ENCODE results near the gene XRRA1. TPM values are rescaled to one million over a fixed set of nuclear protein-coding genes. Genes with fewer than 3 reads are reported as not detected.

XRRA1 gene
- total and polyA plus RNA-seq, 12 donors, result 1.8 to 22.8 (median 9.6) TPM

DNA sequence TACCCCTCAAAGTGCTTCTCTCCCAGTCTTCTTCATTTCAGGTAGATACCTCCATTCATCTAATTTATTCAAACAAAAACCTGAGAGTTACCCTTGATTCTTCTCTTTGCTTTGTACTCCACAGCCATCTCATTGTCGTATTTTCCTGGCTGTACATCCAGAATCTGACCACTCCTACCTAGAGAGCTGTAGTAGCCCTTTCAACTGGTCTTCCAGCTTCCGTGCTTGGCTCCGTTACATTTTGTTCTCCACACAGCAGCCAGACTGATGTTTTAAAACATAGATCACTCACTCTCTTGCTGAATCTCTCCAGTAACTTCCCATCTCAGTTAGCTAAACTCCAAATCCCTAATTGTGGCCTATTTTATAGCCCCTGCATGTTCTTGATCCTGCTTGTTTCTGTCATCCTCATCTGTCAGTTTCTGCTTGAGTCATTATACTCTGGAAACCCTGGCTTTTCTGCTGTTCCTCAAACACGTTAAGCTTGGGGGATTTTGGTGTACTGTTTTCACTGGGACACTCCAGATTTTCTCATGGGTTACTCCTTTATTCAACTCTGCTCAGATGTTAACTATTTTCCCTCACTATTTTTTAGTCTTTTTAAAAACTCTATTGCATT lies 7.6 kb upstream of the XRRA1 start:
- 38 to 49% methylated on average over 4 of the region's 4 CpGs for WGBS, 2 donors
- intact Hi-C loops (cut with DNase I), result no loop called here
- peaks cover 0 to 52% (median 0%) of the 10 kb centered on the region in 9 donors for H3K36me3 ChIP-seq
- TF ChIP-seq, protein P1, sequence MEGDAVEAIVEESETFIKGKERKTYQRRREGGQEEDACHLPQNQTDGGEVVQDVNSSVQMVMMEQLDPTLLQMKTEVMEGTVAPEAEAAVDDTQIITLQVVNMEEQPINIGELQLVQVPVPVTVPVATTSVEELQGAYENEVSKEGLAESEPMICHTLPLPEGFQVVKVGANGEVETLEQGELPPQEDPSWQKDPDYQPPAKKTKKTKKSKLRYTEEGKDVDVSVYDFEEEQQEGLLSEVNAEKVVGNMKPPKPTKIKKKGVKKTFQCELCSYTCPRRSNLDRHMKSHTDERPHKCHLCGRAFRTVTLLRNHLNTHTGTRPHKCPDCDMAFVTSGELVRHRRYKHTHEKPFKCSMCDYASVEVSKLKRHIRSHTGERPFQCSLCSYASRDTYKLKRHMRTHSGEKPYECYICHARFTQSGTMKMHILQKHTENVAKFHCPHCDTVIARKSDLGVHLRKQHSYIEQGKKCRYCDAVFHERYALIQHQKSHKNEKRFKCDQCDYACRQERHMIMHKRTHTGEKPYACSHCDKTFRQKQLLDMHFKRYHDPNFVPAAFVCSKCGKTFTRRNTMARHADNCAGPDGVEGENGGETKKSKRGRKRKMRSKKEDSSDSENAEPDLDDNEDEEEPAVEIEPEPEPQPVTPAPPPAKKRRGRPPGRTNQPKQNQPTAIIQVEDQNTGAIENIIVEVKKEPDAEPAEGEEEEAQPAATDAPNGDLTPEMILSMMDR (IDR thresholded peaks at IDR 0.05), result no peak
- H3K27me3 ChIP-seq, result no peaks in the 10 kb centered on the region
- H3K4me1 ChIP-seq, result peaks cover 0 to 84% (median 60%) of the 10 kb centered on the region in 9 donors
- H3K9me3 ChIP-seq, result no peaks in the 10 kb centered on the region
- peak overlapping the region in 1 of 10 donors; percentile 36 for H3K27ac ChIP-seq
- ATAC-seq, result peak in 7 of 8 donors; percentile 47 to 92 (median 65)
- DNase-seq, result no peak
- no peak overlapping the region for H3K4me3 ChIP-seq

DNA sequence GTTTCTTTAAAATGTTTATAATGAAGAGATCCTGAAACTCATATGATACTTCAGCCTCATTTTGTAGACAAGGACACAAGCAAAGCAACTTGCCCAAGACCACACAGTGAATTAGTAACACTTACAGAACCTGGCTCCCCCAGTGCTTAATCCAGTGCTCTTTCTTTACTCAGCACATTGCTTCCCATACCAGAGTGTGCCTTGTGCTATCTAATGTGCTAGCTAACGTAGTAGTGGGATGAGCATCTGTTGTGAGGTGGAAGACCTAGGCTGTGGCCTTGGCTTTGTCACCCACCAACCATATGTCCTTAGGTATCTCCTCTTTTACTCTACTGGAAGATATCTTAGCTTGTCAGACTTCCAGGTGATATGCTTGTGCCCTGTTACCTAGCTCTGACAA lies 5.3 kb upstream of the XRRA1 start:
- DNase-seq, result no peak
- ATAC-seq, result no peak
- peaks cover 0 to 54% (median 0%) of the 10 kb centered on the region in 9 donors for H3K36me3 ChIP-seq
- peak overlapping the region in 1 of 10 donors; percentile 4 for H3K27ac ChIP-seq
- H3K4me1 ChIP-seq, result peaks cover 0 to 83% (median 67%) of the 10 kb centered on the region in 9 donors
- no peaks in the 10 kb centered on the region for H3K9me3 ChIP-seq
- intact Hi-C loops (cut with DNase I), result no loop called here
- no peak overlapping the region for H3K4me3 ChIP-seq
- 92% methylated on average over 1 of the region's 1 CpG for WGBS, 2 donors
- no peaks in the 10 kb centered on the region for H3K27me3 ChIP-seq
- TF ChIP-seq, protein P1 (IDR thresholded peaks at IDR 0.05), result no peak

DNA sequence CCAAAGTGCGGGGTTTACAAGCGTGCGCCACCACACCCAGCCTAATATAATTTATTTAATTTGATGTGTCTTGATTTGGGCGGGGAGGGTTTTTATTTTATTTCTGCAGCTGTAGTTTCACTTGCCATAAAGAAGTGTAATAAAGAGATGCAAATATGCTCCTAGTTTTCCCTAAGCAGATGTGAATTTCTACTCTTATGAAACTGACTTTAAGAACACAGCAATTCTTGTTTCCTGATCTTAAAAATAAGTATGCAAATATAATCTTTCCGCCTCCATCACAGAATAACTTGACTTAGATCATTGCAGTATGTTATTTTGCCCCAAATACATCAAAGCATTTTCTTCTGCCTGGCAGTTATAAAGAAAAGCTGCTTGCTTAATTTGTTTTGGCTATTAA lies 4.6 kb upstream of the XRRA1 start:
- ATAC-seq (no peak), DNase-seq (no peak)
- Histone ChIP-seq H3K9me3 (no peaks in the 10 kb centered on the region), H3K36me3 (peaks cover 0 to 54% (median 0%) of the 10 kb centered on the region in 9 donors), H3K27ac (no peak overlapping the region), H3K4me3 (no peak overlapping the region), H3K27me3 (no peaks in the 10 kb centered on the region), H3K4me1 (peaks cover 0 to 76% (median 60%) of the 10 kb centered on the region in 9 donors)
- TF ChIP-seq, protein P1 (IDR thresholded peaks at IDR 0.05), result no peak
- WGBS, 2 donors, result 97 to 98% methylated on average over 5 of the region's 5 CpGs
- intact Hi-C loops (cut with DNase I), result no loop called here

DNA sequence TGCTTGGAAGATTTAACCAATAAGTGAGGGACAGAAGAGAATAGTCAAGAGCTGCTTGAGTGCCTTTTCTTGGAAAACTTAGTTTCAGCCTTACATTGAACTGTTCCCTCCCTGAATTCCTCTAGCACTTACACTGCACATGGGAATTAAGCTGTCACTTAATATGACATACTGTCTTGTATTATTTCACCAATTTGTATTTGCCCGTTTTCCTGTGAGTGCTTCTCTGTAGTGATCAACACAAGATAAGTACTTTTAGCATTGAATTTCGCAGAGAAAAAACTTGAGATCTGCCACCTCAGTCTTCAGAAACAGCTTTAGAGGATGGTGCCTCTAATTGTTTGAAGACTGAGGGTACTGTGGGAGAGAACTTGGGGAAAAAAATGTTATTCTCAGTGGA lies 3.9 kb upstream of the XRRA1 start:
- 66 to 67% methylated on average over 2 of the region's 2 CpGs for WGBS, 2 donors
- Histone ChIP-seq H3K9me3 (no peaks in the 10 kb centered on the region), H3K27ac (peak overlapping the region in 1 of 10 donors; percentile 3), H3K4me3 (no peak overlapping the region), H3K36me3 (peaks cover 0 to 52% (median 0%) of the 10 kb centered on the region in 9 donors), H3K4me1 (peaks cover 0 to 76% (median 60%) of the 10 kb centered on the region in 9 donors), H3K27me3 (no peaks in the 10 kb centered on the region)
- DNase-seq (no peak), ATAC-seq (no peak)
- intact Hi-C loops (cut with DNase I), result no loop called here
- TF ChIP-seq, protein P1 (IDR thresholded peaks at IDR 0.05), result no peak
